Skeletal muscle satellite cell (primary cell): ENCODE data around the gene TNRC6B.

Experiments
- H3K27me3 ChIP-seq: 2 replicates; pipeline ENCODE4 v1.7.0; 2013; ENCODE audit warnings: low read length; ENCODE audit not compliant: control insufficient read depth, insufficient read depth
- H3K36me3 ChIP-seq: 2 replicates; pipeline ENCODE4 v1.7.0; 2013; ENCODE audit warnings: mild to moderate bottlenecking, control low read depth, low read length; ENCODE audit not compliant: insufficient read depth
- H3K4me1 ChIP-seq: 2 replicates; pipeline ENCODE4 v1.7.0; 2013; ENCODE audit warnings: low read length; ENCODE audit not compliant: control insufficient read depth, insufficient read depth
- H3K4me2 ChIP-seq: 2 replicates; pipeline ENCODE4 v1.7.0; 2013; ENCODE audit warnings: mild to moderate bottlenecking, low read length
- H3K4me3 ChIP-seq: 2 replicates; pipeline ENCODE4 v1.7.0; 2013; ENCODE audit warnings: low read length
- H3K9ac ChIP-seq: 2 replicates; pipeline ENCODE4 v1.7.0; 2013; ENCODE audit warnings: mild to moderate bottlenecking, low read depth, low read length, moderate library complexity
- H3K9me3 ChIP-seq: replicated peaks from 2 replicates; pipeline ENCODE4 v1.7.0; 2013; ENCODE audit warnings: mild to moderate bottlenecking, control low read depth, low read length

Gene TNRC6B

DNA sequence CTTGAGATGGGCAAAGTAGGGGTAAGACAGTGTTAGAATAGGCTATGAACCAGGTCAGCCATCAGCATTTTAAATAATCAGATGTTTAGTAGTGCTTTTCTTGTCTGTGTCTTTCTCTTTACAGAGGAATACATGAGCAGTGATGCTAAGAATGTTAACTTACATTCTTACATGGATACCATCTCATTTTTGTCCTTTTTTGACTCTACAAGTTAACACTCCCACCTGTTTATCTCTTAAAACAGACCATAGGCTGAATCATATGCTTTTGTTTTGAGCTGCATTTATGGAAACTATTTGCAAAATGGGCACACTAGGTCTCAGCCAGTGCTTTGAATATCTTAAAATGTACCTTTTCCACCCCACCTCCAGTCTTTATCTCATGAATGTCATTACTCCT lies 143.0 kb downstream of the TNRC6B start:
- Histone ChIP-seq H3K4me3 (no peak overlapping the region), H3K9ac (no peak overlapping the region), H3K27me3 (no peaks in the 10 kb centered on the region), H3K36me3 (peaks cover 62% of the 10 kb centered on the region), H3K4me1 (no peaks in the 10 kb centered on the region), H3K9me3 (no peaks in the 10 kb centered on the region), H3K4me2 (no peak overlapping the region)

DNA sequence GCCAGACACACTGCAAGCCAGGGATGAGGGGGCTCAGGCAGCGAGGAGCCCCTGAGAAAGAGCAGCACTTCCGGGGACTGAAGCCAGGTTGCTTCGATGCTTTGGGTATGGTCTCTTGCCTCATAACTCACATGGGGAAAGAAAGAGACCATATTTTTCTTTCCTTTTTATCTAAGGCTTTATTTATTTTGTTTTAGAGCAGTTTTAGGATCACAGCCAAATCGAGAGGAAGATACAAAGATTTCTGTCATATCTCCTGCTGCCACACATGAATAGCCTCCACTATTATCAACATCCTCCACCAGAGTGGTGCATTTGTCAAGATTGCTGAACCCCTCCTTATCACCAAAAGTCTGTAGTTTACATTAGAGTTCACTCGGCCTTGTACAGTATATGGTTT lies 144.3 kb downstream of the TNRC6B start:
- Histone ChIP-seq H3K4me3 (no peak overlapping the region), H3K27me3 (no peaks in the 10 kb centered on the region), H3K9me3 (no peaks in the 10 kb centered on the region), H3K4me1 (peaks cover 5% of the 10 kb centered on the region), H3K4me2 (no peak overlapping the region), H3K9ac (no peak overlapping the region), H3K36me3 (peaks cover 52% of the 10 kb centered on the region)

DNA sequence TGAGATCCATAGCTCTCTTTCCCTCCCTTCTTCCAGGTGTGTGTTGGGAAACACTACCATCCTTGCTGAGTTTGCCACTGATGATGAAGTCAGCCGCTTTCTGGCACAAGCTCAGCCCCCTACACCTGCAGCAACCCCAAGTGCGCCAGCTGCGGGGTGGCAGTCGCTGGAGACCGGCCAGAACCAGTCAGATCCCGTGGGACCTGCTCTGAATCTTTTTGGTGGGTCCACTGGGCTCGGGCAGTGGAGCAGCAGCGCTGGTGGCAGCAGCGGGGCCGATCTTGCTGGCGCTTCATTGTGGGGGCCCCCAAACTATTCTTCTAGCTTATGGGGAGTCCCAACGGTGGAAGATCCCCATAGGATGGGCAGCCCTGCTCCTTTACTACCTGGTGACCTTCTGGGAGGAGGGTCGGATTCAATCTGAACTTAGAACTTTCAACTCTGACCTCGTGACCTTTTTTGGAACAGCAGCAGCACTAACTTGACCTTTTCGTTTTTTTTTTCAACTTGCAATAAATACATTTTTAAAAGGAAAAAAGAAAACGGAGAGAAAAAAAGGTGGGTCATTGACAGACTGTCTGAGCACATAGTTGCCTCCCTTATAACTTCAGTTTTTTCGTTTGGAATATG lies 145.2 kb downstream of the TNRC6B start:
- no peaks in the 10 kb centered on the region for H3K27me3 ChIP-seq
- peaks cover 46% of the 10 kb centered on the region for H3K36me3 ChIP-seq

DNA sequence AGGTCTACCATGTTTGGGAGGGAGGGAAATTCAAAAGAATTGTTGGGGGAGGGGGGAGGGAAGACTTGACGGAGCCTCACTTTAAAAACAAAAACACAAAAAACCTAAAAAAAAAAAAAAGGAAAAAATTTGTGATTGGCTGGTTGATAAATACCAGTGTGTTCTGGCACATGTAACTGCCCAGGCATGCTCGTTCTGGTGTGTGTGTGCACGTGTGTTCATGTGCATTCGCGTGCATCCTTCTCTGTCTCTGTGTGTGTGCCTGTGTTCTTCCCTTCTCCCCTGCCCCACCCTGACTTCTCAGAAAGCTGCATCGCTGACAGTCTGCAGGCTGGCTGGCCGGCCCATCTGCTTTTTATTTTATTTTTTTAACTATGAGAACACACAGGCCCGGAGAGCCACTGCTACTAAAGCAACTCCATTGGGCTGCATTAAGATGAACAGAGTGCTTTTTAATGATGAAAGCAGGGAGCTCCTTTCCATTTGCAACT lies 146.0 kb downstream of the TNRC6B start:
- H3K36me3 ChIP-seq: peaks cover 45% of the 10 kb centered on the region
- no peaks in the 10 kb centered on the region for H3K9me3 ChIP-seq
- no peaks in the 10 kb centered on the region for H3K27me3 ChIP-seq
- H3K4me3 ChIP-seq: no peak overlapping the region
- no peak overlapping the region for H3K4me2 ChIP-seq
- peaks cover 12% of the 10 kb centered on the region for H3K4me1 ChIP-seq
- no peak overlapping the region for H3K9ac ChIP-seq

More for the DNA sequence above, 145.2 kb downstream of the TNRC6B start:
- H3K4me3 ChIP-seq: no peak overlapping the region
- no peak overlapping the region for H3K9ac ChIP-seq
- H3K4me2 ChIP-seq: no peak overlapping the region
- H3K9me3 ChIP-seq: no peaks in the 10 kb centered on the region
- H3K4me1 ChIP-seq: peaks cover 12% of the 10 kb centered on the region

DNA sequence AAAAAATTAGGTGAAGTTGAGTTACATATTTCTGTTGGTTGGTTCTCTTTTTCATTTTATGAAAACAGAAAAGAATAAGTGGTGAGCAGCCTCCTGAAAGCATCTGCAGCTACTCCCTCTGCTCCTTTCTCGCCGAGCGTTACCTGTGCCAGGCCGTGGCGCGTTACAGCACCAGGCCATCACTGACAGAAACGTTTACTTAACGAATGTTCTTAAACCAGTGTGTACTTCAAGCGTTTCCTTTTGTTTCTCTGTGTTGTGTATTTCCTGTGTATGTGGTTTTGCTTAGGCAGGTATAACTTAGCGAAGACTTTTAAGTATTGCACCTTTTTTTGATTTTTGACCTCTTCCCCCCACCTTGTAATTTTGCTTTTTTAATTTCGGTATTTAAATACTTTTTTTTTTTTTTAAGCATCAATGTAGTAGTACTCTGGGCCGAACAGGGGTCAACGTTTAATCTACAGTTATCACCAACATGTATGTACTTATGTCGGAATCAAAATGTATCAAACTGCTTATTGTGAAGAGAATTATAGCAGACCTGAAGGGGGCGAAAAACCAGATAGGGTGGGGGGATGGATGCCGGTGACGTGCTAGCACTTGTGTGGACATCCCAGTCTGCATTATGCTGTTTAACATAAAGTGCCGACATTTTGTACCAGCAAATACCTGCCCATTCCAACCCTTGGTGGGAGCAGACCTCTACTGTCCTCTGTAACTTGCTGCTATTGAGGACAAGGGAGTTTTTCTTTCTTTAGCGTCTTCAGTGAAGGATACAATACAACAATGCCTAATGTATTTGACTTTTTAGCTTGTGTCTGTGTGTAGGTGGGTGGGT lies 147.0 kb downstream of the TNRC6B start:
- Histone ChIP-seq H3K4me1 (peaks cover 12% of the 10 kb centered on the region), H3K4me3 (no peak overlapping the region), H3K27me3 (no peaks in the 10 kb centered on the region), H3K36me3 (peaks cover 52% of the 10 kb centered on the region), H3K4me2 (no peak overlapping the region), H3K9ac (no peak overlapping the region), H3K9me3 (no peaks in the 10 kb centered on the region)

DNA sequence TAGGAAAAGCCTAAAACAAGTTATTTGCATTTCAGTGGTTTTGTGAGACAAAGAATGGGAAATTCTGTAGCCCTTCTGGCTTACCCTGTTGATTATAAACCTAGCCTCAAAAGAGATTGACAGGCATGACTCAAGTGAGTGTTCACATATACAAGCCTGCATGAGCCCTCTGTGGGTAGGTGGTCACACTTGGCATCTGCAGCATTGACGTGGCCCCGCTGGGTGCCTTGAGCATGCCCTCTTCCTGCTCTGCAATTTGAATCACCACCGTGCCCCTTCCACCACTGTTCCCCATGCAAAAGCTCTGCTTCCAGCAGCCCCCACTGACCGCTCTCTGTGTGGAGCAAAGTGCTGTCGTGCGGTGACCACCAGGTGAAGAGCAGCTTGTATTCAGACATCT lies 147.6 kb downstream of the TNRC6B start:
- Histone ChIP-seq H3K27me3 (no peaks in the 10 kb centered on the region), H3K4me2 (no peak overlapping the region), H3K36me3 (peaks cover 52% of the 10 kb centered on the region), H3K4me1 (peaks cover 12% of the 10 kb centered on the region), H3K9me3 (no peaks in the 10 kb centered on the region), H3K9ac (no peak overlapping the region), H3K4me3 (no peak overlapping the region)

DNA sequence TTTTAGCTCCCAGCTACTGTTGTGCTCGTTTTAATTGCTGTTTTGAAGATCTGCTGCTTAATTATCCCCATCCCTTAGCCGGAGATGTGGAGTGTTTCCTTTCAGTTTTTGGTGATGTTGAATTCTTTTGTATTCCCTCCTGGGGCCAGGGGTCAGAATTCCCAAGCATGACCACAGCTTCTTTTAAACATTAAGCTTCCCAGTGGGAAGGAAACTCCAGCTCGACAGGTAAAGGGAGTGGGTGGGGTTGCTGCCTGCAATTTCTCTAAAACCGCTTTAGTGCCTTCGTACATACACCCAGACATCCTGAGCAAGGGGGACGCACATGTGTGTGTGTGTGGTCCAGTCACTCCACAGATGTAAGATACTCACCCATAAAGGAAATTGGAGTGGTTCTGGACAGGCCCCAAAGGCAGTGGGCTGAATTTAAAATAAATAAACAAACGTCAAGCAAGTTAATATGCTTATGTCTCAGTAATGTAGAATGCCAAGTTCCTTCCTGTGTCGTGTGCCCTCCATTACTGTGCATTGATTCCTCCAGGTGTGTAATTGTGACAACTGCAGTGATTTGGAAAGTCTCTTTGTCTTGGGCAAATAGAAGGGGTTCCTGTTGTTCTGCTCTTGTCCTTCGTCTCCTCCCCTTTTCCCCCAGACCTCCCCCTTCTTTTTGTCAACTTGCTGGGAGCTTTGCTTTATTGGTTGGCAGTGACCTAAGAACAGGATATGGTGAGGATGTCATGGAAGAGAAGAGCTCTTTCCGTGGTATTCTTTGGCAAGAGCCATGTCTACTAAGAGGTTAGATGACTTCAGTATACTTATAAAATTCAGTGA lies 149.4 kb downstream of the TNRC6B start:
- H3K9ac ChIP-seq: no peak overlapping the region
- no peaks in the 10 kb centered on the region for H3K27me3 ChIP-seq
- H3K4me3 ChIP-seq: no peak overlapping the region
- H3K4me1 ChIP-seq: peaks cover 12% of the 10 kb centered on the region
- H3K36me3 ChIP-seq: peaks cover 34% of the 10 kb centered on the region
- H3K9me3 ChIP-seq: no peaks in the 10 kb centered on the region
- peak overlapping the region; percentile 40 for H3K4me2 ChIP-seq

DNA sequence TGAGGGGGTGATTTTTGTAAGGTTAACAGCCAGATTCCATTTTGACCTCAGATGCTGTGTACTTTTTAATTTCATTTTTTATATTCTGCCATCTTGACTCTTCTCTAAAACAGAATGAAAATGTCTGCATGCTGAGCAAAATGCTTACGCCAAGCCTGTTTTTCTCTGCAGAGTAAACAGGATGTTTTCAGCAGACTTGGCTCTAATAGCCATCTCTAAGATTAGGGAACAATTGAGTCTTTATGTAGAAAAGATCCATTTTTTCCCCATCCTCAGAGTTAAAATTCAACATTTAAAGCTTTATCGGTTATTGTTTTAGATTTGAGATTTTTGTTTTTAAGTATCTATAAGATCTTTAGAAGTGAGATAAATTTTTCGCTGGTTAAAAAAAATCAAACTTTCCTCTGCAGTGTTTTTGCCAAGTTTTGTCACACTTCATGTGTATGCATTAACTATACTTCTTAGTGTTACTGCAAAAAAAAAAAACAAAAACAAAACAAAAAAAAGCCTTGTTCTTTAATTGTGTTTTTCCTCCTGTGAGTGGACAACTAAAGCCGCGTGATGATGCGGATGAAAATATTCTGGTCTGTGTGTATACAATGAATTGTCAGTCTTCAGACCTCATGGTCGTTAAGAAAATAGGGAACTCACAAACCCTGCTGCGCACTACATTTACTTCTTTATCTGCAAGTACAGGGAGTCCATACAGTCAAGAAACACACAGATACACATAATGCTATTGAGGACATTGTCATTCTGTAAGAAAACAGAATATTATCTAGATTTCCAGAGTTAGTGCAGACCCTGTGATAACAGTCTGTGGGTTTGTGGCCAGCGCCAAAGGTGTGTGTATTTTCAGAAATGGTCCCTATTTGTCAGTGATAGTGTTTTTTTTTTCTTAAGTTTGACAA lies 151.1 kb downstream of the TNRC6B start:
- Histone ChIP-seq H3K36me3 (peaks cover 27% of the 10 kb centered on the region), H3K4me1 (peaks cover 12% of the 10 kb centered on the region), H3K9ac (no peak overlapping the region), H3K27me3 (no peaks in the 10 kb centered on the region), H3K9me3 (no peaks in the 10 kb centered on the region), H3K4me3 (no peak overlapping the region), H3K4me2 (no peak overlapping the region)

DNA sequence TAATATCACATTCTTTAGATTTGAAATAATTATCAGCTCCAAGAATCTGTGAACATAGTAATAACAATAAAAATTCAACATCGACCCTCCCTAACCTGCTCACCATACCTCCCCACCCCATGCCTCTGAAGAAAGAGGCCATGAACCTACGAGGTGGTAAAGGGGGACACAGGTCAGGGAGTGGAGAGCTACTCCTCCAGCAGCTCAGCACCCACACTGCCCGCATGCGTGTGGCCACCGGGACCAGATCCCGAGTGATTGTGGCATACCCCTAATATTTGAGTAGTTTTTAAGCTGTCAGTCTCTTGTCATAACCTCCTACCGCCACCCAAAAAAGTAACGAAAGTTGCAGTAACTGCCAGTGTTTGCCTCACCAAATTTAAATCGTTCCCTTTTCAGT lies 151.7 kb downstream of the TNRC6B start:
- H3K27me3 ChIP-seq: no peaks in the 10 kb centered on the region
- H3K4me2 ChIP-seq: no peak overlapping the region
- no peak overlapping the region for H3K9ac ChIP-seq
- peaks cover 25% of the 10 kb centered on the region for H3K36me3 ChIP-seq
- no peaks in the 10 kb centered on the region for H3K9me3 ChIP-seq
- peaks cover 12% of the 10 kb centered on the region for H3K4me1 ChIP-seq
- no peak overlapping the region for H3K4me3 ChIP-seq

DNA sequence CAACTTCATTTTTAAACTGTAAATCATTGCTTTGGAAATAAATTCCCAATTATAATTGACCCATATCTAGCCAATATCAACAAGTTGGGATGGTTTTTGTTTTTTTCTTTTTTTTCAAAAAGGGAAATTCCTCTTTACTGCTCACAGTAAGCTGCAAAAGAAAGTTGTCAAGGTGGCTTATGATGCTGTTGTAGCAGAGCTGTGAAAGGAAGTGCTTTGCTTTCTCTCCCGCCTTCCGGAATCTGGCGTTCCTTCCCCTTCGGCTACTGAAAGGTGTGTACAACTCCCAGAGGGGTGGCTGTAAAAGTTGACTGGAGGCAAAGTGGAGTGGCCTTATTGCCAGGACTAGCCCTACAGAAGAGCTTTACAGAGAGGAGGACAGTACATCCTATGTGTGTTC lies 152.4 kb downstream of the TNRC6B start:
- Histone ChIP-seq H3K36me3 (peaks cover 19% of the 10 kb centered on the region), H3K4me3 (no peak overlapping the region), H3K9ac (no peak overlapping the region), H3K4me1 (peaks cover 12% of the 10 kb centered on the region), H3K4me2 (no peak overlapping the region), H3K27me3 (no peaks in the 10 kb centered on the region), H3K9me3 (no peaks in the 10 kb centered on the region)
